HG03196 (cell line): ENCODE data around the gene ADAMTSL5.
A peak's percentile ranks its signal among the peaks of the same experiment; 100 is the strongest.
"Not testable (repeated sequence)": the region's sequence is repeated elsewhere in the genome, so short reads cannot be mapped to it uniquely, and the experiment has no call there.

Source experiments
- ATAC-seq: cut with Tn5 transposase; IDR thresholded peaks from one replicate; pipeline ENCODE4 v1.9.1; 2021; ENCODE audit not compliant: unreplicated experiment

The ADAMTSL5 gene

GRCh38 chr19:1481893-1482360 lies 30.9 kb downstream of the ADAMTSL5 start:
- no peak for ATAC-seq

GRCh38 chr19:1481224-1481892 lies 31.5 kb downstream of the ADAMTSL5 start:
- ATAC-seq, result no peak

- peak; percentile 85 for ATAC-seq
These were observed 33.7 kb downstream of the ADAMTSL5 start, which contains the start of gene C19orf25 for GRCh38 chr19:1478934-1479707. Gene C19orf25 (minus strand): TSS chr19:1479215. CDS start chr19:1478903, 312 bp downstream.

DNA sequence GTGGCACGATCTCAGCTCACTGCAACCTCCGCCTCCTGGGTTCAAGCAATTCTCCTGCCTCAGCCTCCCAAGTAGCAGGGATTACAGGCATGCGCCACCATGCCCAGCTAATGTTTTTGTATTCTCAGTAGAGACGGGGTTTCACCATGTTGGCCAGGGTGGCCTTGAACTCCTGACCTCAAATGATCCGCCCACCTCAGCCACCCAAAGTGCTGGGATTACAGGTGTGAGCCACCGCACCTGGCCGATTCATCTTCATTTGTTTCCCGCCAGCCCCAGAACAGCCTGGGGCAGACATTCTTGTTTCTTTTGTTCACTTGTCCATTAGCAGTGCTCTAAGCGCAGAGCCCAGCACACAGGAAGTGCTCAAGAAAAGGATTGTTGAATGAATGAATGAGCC lies 35.8 kb downstream of the ADAMTSL5 start:
- ATAC-seq, result not testable (repeated sequence)

GRCh38 chr19:1475751-1476437 lies 36.9 kb downstream of the ADAMTSL5 start:
- no peak for ATAC-seq

GRCh38 chr19:1474765-1475351 lies 38.0 kb downstream of the ADAMTSL5 start:
- ATAC-seq, result no peak

GRCh38 chr19:1474011-1474764 lies 38.6 kb downstream of the ADAMTSL5 start:
- no peak for ATAC-seq

- no peak for ATAC-seq
These were observed 39.6 kb downstream of the ADAMTSL5 start for GRCh38 chr19:1473085-1473851.

DNA sequence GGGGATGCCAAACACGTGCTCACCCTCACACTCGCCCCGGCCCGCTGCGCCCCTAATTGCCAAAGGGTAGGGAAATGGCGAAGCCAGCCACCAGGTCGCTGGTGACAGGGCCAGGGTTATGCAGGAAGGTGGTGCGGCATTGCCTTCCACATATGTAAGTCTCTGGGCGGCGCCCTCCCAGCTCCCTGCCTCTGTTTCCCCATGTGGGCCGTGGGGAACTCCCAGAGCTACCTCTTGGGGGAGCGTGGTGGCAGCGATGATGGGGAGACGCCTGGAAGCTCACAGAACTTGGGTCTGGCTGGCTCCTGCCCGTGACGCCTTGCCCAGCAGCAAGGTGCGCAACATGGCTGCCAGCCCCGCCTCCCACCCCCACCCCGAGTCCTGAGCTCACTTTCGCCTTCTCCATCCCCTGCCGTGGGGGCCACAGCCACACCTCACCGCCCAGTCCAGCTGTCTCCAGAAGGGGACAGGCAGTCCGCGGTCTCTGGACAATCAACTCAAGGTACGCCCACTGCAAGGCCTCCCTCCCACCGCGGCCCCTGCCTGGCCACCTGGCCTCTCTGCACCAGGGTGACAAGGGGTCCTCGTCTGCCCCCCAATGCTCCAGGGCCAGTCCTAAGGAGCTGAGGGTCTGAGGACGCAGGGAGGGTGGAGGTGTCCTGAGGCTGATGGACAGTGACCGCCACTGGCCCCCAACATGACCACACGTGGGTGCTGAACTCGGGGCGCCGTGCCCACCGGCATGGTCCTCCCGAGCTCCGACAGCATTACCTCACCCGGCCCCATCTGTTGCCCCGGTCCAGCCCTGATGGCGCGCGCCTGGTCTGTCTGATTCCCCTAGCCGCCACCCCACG lies 40.4 kb downstream of the ADAMTSL5 start:
- ATAC-seq, result no peak

GRCh38 chr19:1471515-1472160 lies 41.2 kb downstream of the ADAMTSL5 start:
- no peak for ATAC-seq

DNA sequence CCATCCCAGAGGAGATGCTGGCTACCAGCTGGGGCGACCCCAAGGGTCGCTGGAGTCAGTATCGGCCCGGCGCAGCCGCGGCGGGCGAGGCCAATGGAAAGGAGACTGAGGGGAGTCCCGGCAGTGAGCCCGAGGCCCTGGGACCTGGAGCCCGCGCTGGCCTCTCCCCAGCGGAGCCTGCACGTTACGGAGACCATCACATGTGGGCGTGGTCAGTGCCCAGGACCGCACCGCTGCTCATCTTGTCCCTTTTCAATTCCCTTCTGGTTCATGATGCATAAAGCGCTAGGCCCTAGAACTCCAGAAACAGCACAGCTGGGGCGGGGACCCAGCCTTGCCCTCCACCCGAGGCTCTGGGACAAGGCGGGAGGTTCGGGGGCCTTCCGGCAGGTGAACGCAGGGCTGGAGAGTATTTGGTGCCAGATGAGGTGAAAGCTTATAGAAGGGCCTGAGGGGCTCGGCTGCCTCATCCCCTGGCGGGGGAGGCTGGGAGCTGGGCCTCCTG lies 41.8 kb downstream of the ADAMTSL5 start:
- ATAC-seq, result no peak

DNA sequence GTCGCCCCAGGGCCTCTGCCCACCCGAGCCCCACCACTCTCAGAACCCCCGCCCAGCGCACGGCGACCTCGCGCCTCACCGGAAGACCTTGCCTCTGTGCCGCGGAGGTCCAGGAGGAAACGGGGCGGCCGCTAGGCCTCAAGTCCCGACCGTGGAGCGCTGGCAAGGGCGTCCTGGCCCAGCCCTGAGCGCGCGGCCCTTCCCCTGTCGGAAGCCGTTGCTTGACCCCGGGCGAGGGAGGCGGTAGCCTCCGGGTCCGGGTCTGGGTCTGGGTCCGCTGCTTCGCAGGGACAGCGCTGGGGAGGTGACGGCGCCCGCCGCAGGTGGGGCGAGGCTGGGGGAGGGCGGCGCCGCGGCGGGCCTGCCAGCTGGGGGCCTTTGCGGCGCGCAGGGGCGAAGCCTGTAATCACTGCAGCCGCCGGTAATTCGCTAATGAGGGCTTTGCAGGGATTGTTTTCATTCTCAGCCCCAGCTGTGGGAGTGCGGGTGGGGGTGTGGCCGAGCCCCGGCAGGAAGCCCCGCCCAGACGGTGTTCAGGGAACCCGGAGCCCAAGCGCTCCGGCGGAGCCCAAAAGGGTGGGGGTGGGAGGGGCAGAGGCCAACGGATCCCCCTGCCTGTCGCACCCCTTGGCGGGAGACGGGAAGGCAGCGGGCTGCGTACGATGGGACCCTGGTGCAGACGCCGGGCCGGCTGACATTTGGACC lies 42.4 kb downstream of the ADAMTSL5 start:
- no peak for ATAC-seq

- no peak for ATAC-seq
These were observed 42.8 kb downstream of the ADAMTSL5 start for GRCh38 chr19:1470055-1470304.

DNA sequence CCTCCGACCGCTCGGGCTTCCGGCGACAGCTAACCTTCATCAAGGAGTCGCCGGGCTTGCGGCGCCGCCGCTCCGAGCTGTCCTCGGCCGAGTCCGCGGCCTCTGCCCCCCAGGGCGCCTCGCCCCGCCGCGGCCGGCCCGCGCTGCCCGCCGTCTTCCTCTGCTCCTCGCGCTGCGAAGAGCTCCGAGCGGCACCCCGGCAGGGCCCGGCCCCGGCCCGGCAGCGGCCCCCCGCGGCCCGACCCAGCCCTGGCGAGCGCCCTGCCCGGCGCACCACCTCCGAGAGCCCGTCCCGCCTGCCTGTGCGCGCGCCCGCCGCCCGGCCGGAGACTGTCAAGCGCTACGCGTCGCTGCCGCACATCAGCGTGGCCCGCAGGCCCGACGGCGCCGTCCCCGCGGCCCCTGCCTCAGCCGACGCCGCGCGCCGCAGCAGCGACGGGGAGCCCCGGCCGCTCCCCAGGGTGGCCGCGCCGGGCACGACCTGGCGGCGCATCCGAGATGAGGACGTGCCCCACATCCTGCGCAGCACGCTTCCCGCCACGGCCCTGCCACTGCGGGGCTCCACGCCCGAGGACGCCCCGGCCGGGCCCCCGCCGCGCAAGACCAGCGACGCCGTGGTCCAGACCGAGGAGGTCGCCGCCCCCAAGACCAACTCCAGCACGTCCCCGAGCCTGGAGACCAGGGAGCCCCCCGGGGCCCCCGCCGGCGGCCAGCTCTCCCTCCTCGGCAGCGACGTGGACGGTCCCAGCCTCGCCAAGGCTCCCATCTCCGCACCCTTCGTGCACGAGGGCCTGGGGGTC lies 43.4 kb downstream of the ADAMTSL5 start:
- no peak for ATAC-seq

- ATAC-seq, result no peak
These were observed 44.0 kb downstream of the ADAMTSL5 start for GRCh38 chr19:1468821-1469254.

DNA sequence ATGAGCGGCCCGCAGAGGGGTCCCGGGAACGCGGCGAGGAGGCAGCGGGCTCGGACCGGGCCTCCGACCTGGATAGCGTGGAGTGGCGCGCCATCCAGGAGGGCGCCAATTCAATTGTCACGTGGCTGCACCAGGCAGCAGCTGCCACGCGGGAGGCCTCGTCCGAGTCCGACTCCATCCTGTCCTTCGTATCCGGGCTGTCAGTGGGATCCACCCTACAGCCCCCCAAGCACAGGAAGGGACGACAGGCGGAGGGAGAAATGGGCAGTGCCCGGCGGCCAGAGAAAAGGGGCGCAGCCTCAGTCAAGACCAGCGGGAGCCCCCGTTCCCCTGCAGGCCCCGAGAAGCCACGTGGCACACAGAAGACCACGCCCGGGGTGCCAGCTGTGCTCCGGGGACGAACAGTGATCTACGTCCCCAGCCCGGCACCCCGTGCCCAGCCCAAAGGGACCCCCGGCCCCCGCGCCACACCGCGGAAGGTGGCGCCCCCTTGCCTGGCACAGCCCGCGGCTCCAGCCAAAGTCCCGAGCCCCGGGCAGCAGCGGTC lies 44.5 kb downstream of the ADAMTSL5 start:
- no peak for ATAC-seq
